ENCODE results near the gene PCYT1B. TPM values are rescaled to one million over a fixed set of nuclear protein-coding genes. Genes with fewer than 3 reads are reported as not detected.

Gene PCYT1B
- total RNA-seq, 4 donors from 2014 or later: 0.87 to 1.9 (median 1.2) TPM

- TF ChIP-seq EP300 (IDR thresholded peaks at IDR 0.05): peak in 1 of 2 donors; percentile 15
- TF ChIP-seq CTCF (IDR thresholded peaks at IDR 0.05): no peak
- no peak for TF ChIP-seq POLR2A (IDR thresholded peaks at IDR 0.05)
- no peaks in the 10 kb centered on the region for H3K27me3 ChIP-seq
- 51 to 53% methylated on average over 11 of the region's 11 CpGs for WGBS, 2 donors
- no peaks in the 10 kb centered on the region for H3K9me3 ChIP-seq
- no peaks in the 10 kb centered on the region for H3K4me1 ChIP-seq
- peak overlapping the region in 2 of 4 donors; percentile 13 to 50 for H3K27ac ChIP-seq
- H3K36me3 ChIP-seq: no peaks in the 10 kb centered on the region
- DNase-seq (ENCODE audit: low spot score in 2 of 2): no peak
- H3K4me3 ChIP-seq: no peak overlapping the region
These were observed 25.6 kb upstream of the PCYT1B start for GRCh38 chrX:24672701-24673190.

- no peaks in the 10 kb centered on the region for H3K9me3 ChIP-seq
- no peak for TF ChIP-seq EP300 (IDR thresholded peaks at IDR 0.05)
- TF ChIP-seq CTCF (IDR thresholded peaks at IDR 0.05): no peak
- TF ChIP-seq POLR2A (IDR thresholded peaks at IDR 0.05): no peak
- H3K4me1 ChIP-seq: no peaks in the 10 kb centered on the region
- WGBS, 2 donors: 55 to 60% methylated on average over 3 of the region's 3 CpGs
- H3K4me3 ChIP-seq: no peak overlapping the region
- no peaks in the 10 kb centered on the region for H3K27me3 ChIP-seq
- no peak for DNase-seq (ENCODE audit: low spot score in 2 of 2)
- H3K36me3 ChIP-seq: no peaks in the 10 kb centered on the region
- no peak overlapping the region for H3K27ac ChIP-seq
These were observed 21.0 kb upstream of the PCYT1B start for GRCh38 chrX:24668111-24668510.

GRCh38 chrX:24662352-24662751 is 15.2 kb upstream of the PCYT1B start:
- no peak for DNase-seq (ENCODE audit: low spot score in 2 of 2)
- H3K4me3 ChIP-seq: no peak overlapping the region
- no peaks in the 10 kb centered on the region for H3K4me1 ChIP-seq
- H3K9me3 ChIP-seq: no peaks in the 10 kb centered on the region
- TF ChIP-seq POLR2A (IDR thresholded peaks at IDR 0.05) (no peak), CTCF (IDR thresholded peaks at IDR 0.05) (no peak), EP300 (IDR thresholded peaks at IDR 0.05) (no peak)
- no peaks in the 10 kb centered on the region for H3K36me3 ChIP-seq
- no peaks in the 10 kb centered on the region for H3K27me3 ChIP-seq
- WGBS, 2 donors: 52 to 74% methylated on average over 4 of the region's 4 CpGs
- H3K27ac ChIP-seq: no peak overlapping the region

GRCh38 chrX:24661292-24661691 is 14.1 kb upstream of the PCYT1B start:
- H3K27ac ChIP-seq: no peak overlapping the region
- H3K27me3 ChIP-seq: no peaks in the 10 kb centered on the region
- no peaks in the 10 kb centered on the region for H3K36me3 ChIP-seq
- DNase-seq (ENCODE audit: low spot score in 2 of 2): no peak
- TF ChIP-seq POLR2A (IDR thresholded peaks at IDR 0.05): no peak
- no peak for TF ChIP-seq EP300 (IDR thresholded peaks at IDR 0.05)
- no peak for TF ChIP-seq CTCF (IDR thresholded peaks at IDR 0.05)
- no peak overlapping the region for H3K4me3 ChIP-seq
- H3K9me3 ChIP-seq: no peaks in the 10 kb centered on the region
- H3K4me1 ChIP-seq: no peaks in the 10 kb centered on the region

GRCh38 chrX:24659646-24660045 is 12.5 kb upstream of the PCYT1B start:
- H3K27me3 ChIP-seq: no peaks in the 10 kb centered on the region
- TF ChIP-seq POLR2A (IDR thresholded peaks at IDR 0.05): no peak
- TF ChIP-seq EP300 (IDR thresholded peaks at IDR 0.05): no peak
- no peak for TF ChIP-seq CTCF (IDR thresholded peaks at IDR 0.05)
- no peak overlapping the region for H3K4me3 ChIP-seq
- 65 to 78% methylated on average over 3 of the region's 3 CpGs for WGBS, 2 donors
- H3K9me3 ChIP-seq: no peaks in the 10 kb centered on the region
- H3K27ac ChIP-seq: no peak overlapping the region
- no peak for DNase-seq (ENCODE audit: low spot score in 2 of 2)
- H3K36me3 ChIP-seq: no peaks in the 10 kb centered on the region
- H3K4me1 ChIP-seq: no peaks in the 10 kb centered on the region
